ENCODE measurements around the gene AGO1. TPM values are rescaled to one million over a fixed set of nuclear protein-coding genes. Genes with fewer than 3 reads are reported as not detected.

AGO1 gene
- total and polyA plus RNA-seq, 10 of the 15 experiments (the other 5 are each of a cell fraction or from before 2014, with no cell fraction given) = 1.8 to 24.0 (median 8.1) TPM

DNA sequence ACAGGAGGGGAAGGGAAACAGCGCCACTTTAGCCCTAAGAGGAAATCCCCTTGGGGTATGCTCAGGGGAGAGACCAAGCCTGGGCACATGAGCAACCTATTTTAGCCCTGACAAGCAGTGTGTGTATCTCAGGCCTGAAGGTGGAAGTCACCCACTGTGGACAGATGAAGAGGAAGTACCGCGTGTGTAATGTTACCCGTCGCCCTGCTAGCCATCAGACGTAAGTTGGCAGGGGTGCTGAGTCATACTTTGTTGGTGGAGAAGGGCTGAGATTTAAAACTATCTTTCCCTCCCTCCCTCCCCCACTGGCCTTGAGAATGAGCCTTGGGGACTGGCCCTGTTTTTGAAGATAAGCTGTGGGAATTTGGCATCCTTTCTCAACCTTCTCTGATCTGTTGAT lies 11.2 kb downstream of the AGO1 start:
- CTCF ChIA-PET = interaction anchor here (1.1 to 1.5 kb wide), 2 partner anchors 11 to 29 kb away, joined by 3 to 6 read pairs; partner anchors contain the start of gene AGO1
- peaks cover 6 to 12% of the 10 kb centered on the region in 2 experiments for H3K36me3 ChIP-seq (ENCODE audit: control insufficient read depth in 2 of 2, insufficient read depth in 2 of 2, low read length in 1 of 2)
- FAIRE-seq (peak; percentile 86), ATAC-seq (peak; percentile 99), DNase-seq (ENCODE audit: low read depth, low spot score) (peak; percentile 75)
- intact Hi-C loops (cut with micrococcal nuclease; ENCODE audit: unreplicated experiment) (no loop called here), in situ Hi-C loops (cut with MboI) (no loop called here)
- H3K27ac ChIP-seq (ENCODE audit: control insufficient read depth, insufficient read depth) = peak overlapping the region; percentile 62
- H2AFZ ChIP-seq (ENCODE audit: control insufficient read depth, low read depth, low read length) = peak overlapping the region; percentile 22
- WGBS (ENCODE audit: insufficient coverage, insufficient replicate concordance, low lambda C conversion rate, missing lambda C conversion rate) = 2% methylated on average over 6 of the region's 6 CpGs
- peaks cover 5% of the 10 kb centered on the region for H3K4me1 ChIP-seq (ENCODE audit: control insufficient read depth, insufficient read depth, low read length)
- RAD21 ChIA-PET (ENCODE audit: unreplicated experiment) = interaction anchor here (0.6 kb wide), 1 partner anchor 848 kb away, joined by 4 read pairs; no protein-coding TSS in a partner anchor
- no peak overlapping the region for H3K9ac ChIP-seq (ENCODE audit: control insufficient read depth, insufficient read depth, low read length)
- no peaks in the 10 kb centered on the region for H3K27me3 ChIP-seq (replicated peaks in 1 of 2; ENCODE audit: control insufficient read depth in 2 of 2, insufficient read depth in 2 of 2, low read length in 1 of 2)
- no peaks in the 10 kb centered on the region for H3K9me3 ChIP-seq (replicated peaks; ENCODE audit: control insufficient read depth, insufficient read depth, low read length)
- H3K79me2 ChIP-seq (ENCODE audit: control insufficient read depth, insufficient read depth, low read length) = no peaks in the 10 kb centered on the region
- no peaks in the 10 kb centered on the region for H4K20me1 ChIP-seq (ENCODE audit: control insufficient read depth, insufficient read depth)
- H3K4me3 ChIP-seq = no peak overlapping the region
- no TSS peak for BruUV-seq (replicated peaks)
- SMC1A ChIA-PET (ENCODE audit: uncharacterized antibody, unreplicated experiment) = no interaction called here
- POLR2A ChIA-PET = no interaction called here
- H3K4me2 ChIP-seq (ENCODE audit: control insufficient read depth, insufficient read depth) = no peak overlapping the region; the same call in 1 of the 2 replicates
- no peak for TF ChIP-seq NR2F1 (conservative IDR thresholded peaks at IDR 0.05)
- no peak for TF ChIP-seq NFYA (IDR thresholded peaks at IDR 0.05; ENCODE audit: borderline replicate concordance, low read depth, low read length)
- TF ChIP-seq, protein P1, sequence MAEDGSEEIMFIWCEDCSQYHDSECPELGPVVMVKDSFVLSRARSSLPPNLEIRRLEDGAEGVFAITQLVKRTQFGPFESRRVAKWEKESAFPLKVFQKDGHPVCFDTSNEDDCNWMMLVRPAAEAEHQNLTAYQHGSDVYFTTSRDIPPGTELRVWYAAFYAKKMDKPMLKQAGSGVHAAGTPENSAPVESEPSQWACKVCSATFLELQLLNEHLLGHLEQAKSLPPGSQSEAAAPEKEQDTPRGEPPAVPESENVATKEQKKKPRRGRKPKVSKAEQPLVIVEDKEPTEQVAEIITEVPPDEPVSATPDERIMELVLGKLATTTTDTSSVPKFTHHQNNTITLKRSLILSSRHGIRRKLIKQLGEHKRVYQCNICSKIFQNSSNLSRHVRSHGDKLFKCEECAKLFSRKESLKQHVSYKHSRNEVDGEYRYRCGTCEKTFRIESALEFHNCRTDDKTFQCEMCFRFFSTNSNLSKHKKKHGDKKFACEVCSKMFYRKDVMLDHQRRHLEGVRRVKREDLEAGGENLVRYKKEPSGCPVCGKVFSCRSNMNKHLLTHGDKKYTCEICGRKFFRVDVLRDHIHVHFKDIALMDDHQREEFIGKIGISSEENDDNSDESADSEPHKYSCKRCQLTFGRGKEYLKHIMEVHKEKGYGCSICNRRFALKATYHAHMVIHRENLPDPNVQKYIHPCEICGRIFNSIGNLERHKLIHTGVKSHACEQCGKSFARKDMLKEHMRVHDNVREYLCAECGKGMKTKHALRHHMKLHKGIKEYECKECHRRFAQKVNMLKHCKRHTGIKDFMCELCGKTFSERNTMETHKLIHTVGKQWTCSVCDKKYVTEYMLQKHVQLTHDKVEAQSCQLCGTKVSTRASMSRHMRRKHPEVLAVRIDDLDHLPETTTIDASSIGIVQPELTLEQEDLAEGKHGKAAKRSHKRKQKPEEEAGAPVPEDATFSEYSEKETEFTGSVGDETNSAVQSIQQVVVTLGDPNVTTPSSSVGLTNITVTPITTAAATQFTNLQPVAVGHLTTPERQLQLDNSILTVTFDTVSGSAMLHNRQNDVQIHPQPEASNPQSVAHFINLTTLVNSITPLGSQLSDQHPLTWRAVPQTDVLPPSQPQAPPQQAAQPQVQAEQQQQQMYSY (CRISPR knock-in tag; IDR thresholded peaks at IDR 0.05) = no peak
- TF ChIP-seq IRF4 (IDR thresholded peaks at IDR 0.05; ENCODE audit: low read depth, low read length) = no peak
- TF ChIP-seq EED (IDR thresholded peaks at IDR 0.05; ENCODE audit: low read depth) = 0 out of 2 replicates have a peak, but pooled peaks have one; percentile 24
- TF ChIP-seq POLR2AphosphoS5 (IDR thresholded peaks at IDR 0.05; ENCODE audit: low read length) = 0 out of 2 replicates have a peak, but pooled peaks have one; percentile 17
- TF ChIP-seq BACH1 (IDR thresholded peaks at IDR 0.05; ENCODE audit: borderline replicate concordance) = peak; percentile 93
- peak in 1 of 2 experiments; percentile 41; a peak in 1 of 4 replicates for TF ChIP-seq ETV6 (conservative IDR thresholded peaks at IDR 0.05 in 1 of 2, IDR thresholded peaks at IDR 0.05 in 1 of 2; ENCODE audit: borderline replicate concordance in 1 of 2, low read depth in 1 of 2)
- TF ChIP-seq RELB (IDR thresholded peaks at IDR 0.05; ENCODE audit: low read depth) = 0 out of 2 replicates have a peak, but pooled peaks have one; percentile 37
- TF ChIP-seq POLR2A (IDR thresholded peaks at IDR 0.05; ENCODE audit: low read depth, low read length) = peak; percentile 39; the same call in 1 of the 2 replicates
- no peak for TF ChIP-seq NFXL1 (IDR thresholded peaks at IDR 0.05; ENCODE audit: borderline replicate concordance)
- TF ChIP-seq MEF2B (IDR thresholded peaks at IDR 0.05; ENCODE audit: partially characterized antibody, poor library complexity, severe bottlenecking) = peak; percentile 84
- TF ChIP-seq ZNF687 (IDR thresholded peaks at IDR 0.05) = peak; percentile 72
- peak; percentile 26; the same call in 1 of the 2 replicates for TF ChIP-seq PKNOX1 (IDR thresholded peaks at IDR 0.05)
